ENCODE data around the gene WFS1.
A peak's percentile ranks its signal among the peaks of the same experiment; 100 is the strongest.

Gene WFS1

GRCh38 chr4:6269616-6270511 lies at the start of gene WFS1:
Gene WFS1, plus strand, starts transcription at chr4:6269850. Its CDS starts 7,606 bp downstream, at chr4:6277456.
- peak; percentile 100 for DNase-seq (ENCODE audit: low read depth, low spot score)

GRCh38 chr4:6221301-6221850 lies 48.3 kb upstream of the WFS1 start:
- peak; percentile 49 for DNase-seq (ENCODE audit: low read depth, low spot score)

- DNase-seq (ENCODE audit: low read depth, low spot score), result peak; percentile 70
Measured at GRCh38 chr4:6221851-6222760, 47.5 kb upstream of the WFS1 start.

- DNase-seq (ENCODE audit: low read depth, low spot score), result peak; percentile 87
Measured at GRCh38 chr4:6222761-6223292, 46.8 kb upstream of the WFS1 start.

GRCh38 chr4:6224735-6225134 lies 44.9 kb upstream of the WFS1 start:
- no peak for DNase-seq (ENCODE audit: low read depth, low spot score)

GRCh38 chr4:6225469-6225868 lies 44.2 kb upstream of the WFS1 start:
- peak; percentile 67 for DNase-seq (ENCODE audit: low read depth, low spot score)

- DNase-seq (ENCODE audit: low read depth, low spot score), result no peak
Measured at GRCh38 chr4:6226506-6226905, 43.1 kb upstream of the WFS1 start.

- no peak for DNase-seq (ENCODE audit: low read depth, low spot score)
Measured at GRCh38 chr4:6227412-6228157, 42.1 kb upstream of the WFS1 start.

GRCh38 chr4:6228158-6229067 lies 41.2 kb upstream of the WFS1 start:
- no peak for DNase-seq (ENCODE audit: low read depth, low spot score)

- DNase-seq (ENCODE audit: low read depth, low spot score), result no peak
Measured at GRCh38 chr4:6229095-6229494, 40.6 kb upstream of the WFS1 start.

GRCh38 chr4:6229671-6230501 lies 39.8 kb upstream of the WFS1 start:
- peak; percentile 25 for DNase-seq (ENCODE audit: low read depth, low spot score)

GRCh38 chr4:6230502-6230785 lies 39.2 kb upstream of the WFS1 start:
- DNase-seq (ENCODE audit: low read depth, low spot score), result no peak

GRCh38 chr4:6230827-6231662 lies 38.6 kb upstream of the WFS1 start:
- DNase-seq (ENCODE audit: low read depth, low spot score), result no peak

GRCh38 chr4:6231663-6232165 lies 37.9 kb upstream of the WFS1 start:
- no peak for DNase-seq (ENCODE audit: low read depth, low spot score)

GRCh38 chr4:6232836-6233785 lies 36.5 kb upstream of the WFS1 start:
- no peak for DNase-seq (ENCODE audit: low read depth, low spot score)

- no peak for DNase-seq (ENCODE audit: low read depth, low spot score)
Measured at GRCh38 chr4:6233929-6234328, 35.7 kb upstream of the WFS1 start.

- no peak for DNase-seq (ENCODE audit: low read depth, low spot score)
Measured at GRCh38 chr4:6235012-6235411, 34.6 kb upstream of the WFS1 start.
